ENCODE measurements around the gene XXYLT1. TPM values are rescaled to one million over a fixed set of nuclear protein-coding genes. Genes with fewer than 3 reads are reported as not detected.

The XXYLT1 gene
- total RNA-seq, 1 donor from 2014 or later = 14.5 TPM

- intact Hi-C loops (cut with DNase I) = no loop called here
- Histone ChIP-seq H3K36me3 (no peaks in the 10 kb centered on the region), H3K27ac (no peak overlapping the region), H3K9me3 (no peaks in the 10 kb centered on the region), H3K27me3 (no peaks in the 10 kb centered on the region), H3K4me1 (peaks cover 7% of the 10 kb centered on the region), H3K4me3 (no peak overlapping the region)
- DNase-seq (ENCODE audit: extremely low spot score in 2 of 2) = peak in 1 of 2 donors; percentile 55
- TF ChIP-seq CTCF (IDR thresholded peaks at IDR 0.05) = no peak
- TF ChIP-seq POLR2A (IDR thresholded peaks at IDR 0.05) = no peak
- no peak for TF ChIP-seq POLR2AphosphoS5 (IDR thresholded peaks at IDR 0.05; ENCODE audit: insufficient read depth in 1 of 2, low read depth in 1 of 2)
Measured at GRCh38 chr3:195198426-195199346, 72.3 kb downstream of the XXYLT1 start.

GRCh38 chr3:195197765-195198425, 73.1 kb downstream of the XXYLT1 start:
- Histone ChIP-seq H3K27ac (no peak overlapping the region), H3K36me3 (no peaks in the 10 kb centered on the region), H3K4me1 (peaks cover 5% of the 10 kb centered on the region), H3K4me3 (no peak overlapping the region), H3K9me3 (no peaks in the 10 kb centered on the region), H3K27me3 (no peaks in the 10 kb centered on the region)
- DNase-seq (ENCODE audit: extremely low spot score in 2 of 2) = no peak
- intact Hi-C loops (cut with DNase I) = no loop called here
- TF ChIP-seq CTCF (IDR thresholded peaks at IDR 0.05) (no peak), POLR2AphosphoS5 (IDR thresholded peaks at IDR 0.05; ENCODE audit: insufficient read depth in 1 of 2, low read depth in 1 of 2) (no peak), POLR2A (IDR thresholded peaks at IDR 0.05) (no peak)

- no peaks in the 10 kb centered on the region for H3K36me3 ChIP-seq
- no peak overlapping the region for H3K4me3 ChIP-seq
- H3K4me1 ChIP-seq = peaks cover 5% of the 10 kb centered on the region
- DNase-seq (ENCODE audit: extremely low spot score in 2 of 2) = no peak
- intact Hi-C loops (cut with DNase I) = no loop called here
- TF ChIP-seq POLR2AphosphoS5 (IDR thresholded peaks at IDR 0.05; ENCODE audit: insufficient read depth in 1 of 2, low read depth in 1 of 2) (no peak), CTCF (IDR thresholded peaks at IDR 0.05) (no peak), POLR2A (IDR thresholded peaks at IDR 0.05) (no peak)
- no peak overlapping the region for H3K27ac ChIP-seq
- H3K27me3 ChIP-seq = no peaks in the 10 kb centered on the region
- H3K9me3 ChIP-seq = peaks cover 3% of the 10 kb centered on the region
Measured at GRCh38 chr3:195196266-195196665, 74.7 kb downstream of the XXYLT1 start.

GRCh38 chr3:195195321-195196209, 75.4 kb downstream of the XXYLT1 start:
- Histone ChIP-seq H3K36me3 (no peaks in the 10 kb centered on the region), H3K27me3 (no peaks in the 10 kb centered on the region), H3K4me3 (no peak overlapping the region), H3K9me3 (peaks cover 3% of the 10 kb centered on the region), H3K27ac (no peak overlapping the region), H3K4me1 (peaks cover 5% of the 10 kb centered on the region)
- DNase-seq (ENCODE audit: extremely low spot score in 2 of 2) = no peak
- TF ChIP-seq CTCF (IDR thresholded peaks at IDR 0.05) (no peak), POLR2A (IDR thresholded peaks at IDR 0.05) (no peak), POLR2AphosphoS5 (IDR thresholded peaks at IDR 0.05; ENCODE audit: insufficient read depth in 1 of 2, low read depth in 1 of 2) (no peak)
- intact Hi-C loops (cut with DNase I) = no loop called here

Measured in vagina (tissue), 2 donors.